SK-N-SH treated with all-trans-retinoic acid at 6 μM for 48 hours (cell line): ENCODE results near the gene GFI1.
A peak's percentile ranks its signal among the peaks of the same experiment; 100 is the strongest.

Source experiments
- ATAC-seq: fragments of 200-7000 bp; cut with Tn5 transposase; 3 replicates; pipeline ENCODE4 v1.9.1; 2020; ENCODE audit warnings: mild to moderate bottlenecking, moderate library complexity
- BACH2 ChIP-seq: fragments of 250-450 bp; sonication (Bioruptor Pico); IDR thresholded peaks from 2 replicates; pipeline ENCODE4 v1.9.0; 2021; ENCODE audit warnings: mild to moderate bottlenecking, borderline replicate concordance
- CSDC2 ChIP-seq: fragments of 250-450 bp; sonication (Bioruptor Pico); IDR thresholded peaks from 2 replicates; pipeline ENCODE4 v1.5.0; 2020; ENCODE audit warnings: mild to moderate bottlenecking, moderate library complexity
- ESRRG ChIP-seq: fragments of 250-450 bp; sonication (Bioruptor Pico); IDR thresholded peaks from 2 replicates; pipeline ENCODE4 v1.6.1; 2021; ENCODE audit warnings: mild to moderate bottlenecking
- GLIS3 ChIP-seq: fragments of 250-450 bp; sonication (Bioruptor Pico); IDR thresholded peaks from 2 replicates; pipeline ENCODE4 v1.5.0; 2020; ENCODE audit warnings: mild to moderate bottlenecking, moderate library complexity
- ISL1 ChIP-seq: fragments of 250-450 bp; sonication (Bioruptor Pico); IDR thresholded peaks from 2 replicates; pipeline ENCODE4 v2.1.2; 2022; ENCODE audit warnings: mild to moderate bottlenecking, moderate library complexity
- OSR1 ChIP-seq: fragments of 250-450 bp; sonication (Bioruptor Pico); IDR thresholded peaks from 2 replicates; pipeline ENCODE4 v1.8.0; 2022; ENCODE audit warnings: moderate library complexity, mild to moderate bottlenecking, inconsistent platforms
- PPARA ChIP-seq: fragments of 250-450 bp; sonication (Bioruptor Pico); IDR thresholded peaks from 2 replicates; pipeline ENCODE4 v1.5.0; 2020; ENCODE audit warnings: mild to moderate bottlenecking, borderline replicate concordance
- RARB ChIP-seq: fragments of 250-450 bp; sonication (Bioruptor Pico); IDR thresholded peaks from 2 replicates; pipeline ENCODE4 v1.8.0; 2021; ENCODE audit warnings: mild to moderate bottlenecking, moderate library complexity
- SNAI2 ChIP-seq: fragments of 250-450 bp; sonication (Bioruptor Pico); IDR thresholded peaks from 2 replicates; pipeline ENCODE4 v1.5.0; 2020; ENCODE audit warnings: mild to moderate bottlenecking, moderate library complexity
- TCF4 ChIP-seq: fragments of 250-450 bp; sonication (Bioruptor Pico); IDR thresholded peaks from 2 replicates; pipeline ENCODE4 v1.8.0; 2021; ENCODE audit warnings: mild to moderate bottlenecking, moderate library complexity, borderline replicate concordance
- TOX ChIP-seq: fragments of 250-450 bp; sonication (Bioruptor Pico); IDR thresholded peaks from 2 replicates; pipeline ENCODE4 v1.8.0; 2021; ENCODE audit warnings: mild to moderate bottlenecking, moderate library complexity, borderline replicate concordance
- ZC3H10 ChIP-seq: fragments of 250-450 bp; sonication (Bioruptor Pico); IDR thresholded peaks from 2 replicates; pipeline ENCODE4 v1.5.1; 2021; ENCODE audit warnings: mild to moderate bottlenecking, moderate library complexity
- ZFP3 ChIP-seq: fragments of 250-450 bp; sonication (Bioruptor Pico); IDR thresholded peaks from 2 replicates; pipeline ENCODE4 v1.5.0; 2020; ENCODE audit warnings: mild to moderate bottlenecking, moderate library complexity
- ZFP30 ChIP-seq: fragments of 450-650 bp; formaldehyde crosslinking; IDR thresholded peaks from 2 replicates; pipeline ENCODE4 v1.5.0; 2022; ENCODE audit warnings: mild to moderate bottlenecking, moderate library complexity
- ZNF70 ChIP-seq: fragments of 450-650 bp; formaldehyde crosslinking; IDR thresholded peaks from 2 replicates; pipeline ENCODE4 v1.5.0; 2020; ENCODE audit warnings: mild to moderate bottlenecking, moderate library complexity
- ZNF8 ChIP-seq: fragments of 450-650 bp; formaldehyde crosslinking; IDR thresholded peaks from 2 replicates; pipeline ENCODE4 v1.5.0; 2020; ENCODE audit warnings: mild to moderate bottlenecking, moderate library complexity
- TF ChIP-seq, protein P1 (sequence below): fragments of 250-450 bp; sonication (Bioruptor Pico); IDR thresholded peaks from 2 replicates; pipeline ENCODE4 v1.5.0; 2020; ENCODE audit warnings: mild to moderate bottlenecking, moderate library complexity
- TF ChIP-seq, protein P2 (sequence below): fragments of 250-450 bp; sonication (Bioruptor Pico); IDR thresholded peaks from 2 replicates; pipeline ENCODE4 v1.5.1; 2021; ENCODE audit warnings: mild to moderate bottlenecking, moderate library complexity
- TF ChIP-seq, protein P3 (sequence below): fragments of 250-450 bp; sonication (Bioruptor Pico); IDR thresholded peaks from 2 replicates; pipeline ENCODE4 v1.8.0; 2020; ENCODE audit warnings: mild to moderate bottlenecking, moderate library complexity, borderline replicate concordance
- TF ChIP-seq, protein P4 (sequence below): fragments of 250-450 bp; sonication (Bioruptor Pico); IDR thresholded peaks from 2 replicates; pipeline ENCODE4 v1.8.0; 2021; ENCODE audit warnings: low read depth, mild to moderate bottlenecking, moderate library complexity, borderline replicate concordance

GFI1 gene

DNA sequence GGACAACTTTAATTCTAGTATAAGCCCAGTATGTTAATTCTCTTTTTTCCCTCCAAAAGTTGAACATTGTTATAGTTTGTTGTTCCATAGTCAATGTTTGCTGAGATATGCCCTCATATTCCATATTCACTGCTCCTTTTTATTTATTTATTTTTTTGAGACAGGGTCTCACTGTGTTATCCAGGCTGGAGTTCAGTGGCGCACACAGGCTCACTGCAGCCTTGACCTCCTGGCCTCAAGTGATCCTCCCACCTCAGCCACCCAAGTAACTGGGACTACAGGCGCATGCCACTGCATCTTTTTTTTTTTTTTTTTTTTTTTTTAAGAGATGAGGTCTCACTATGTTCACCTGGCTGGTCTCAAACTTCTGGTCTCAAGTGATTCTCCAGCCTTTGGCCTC lies 38.7 kb downstream of the GFI1 start:
- TF ChIP-seq PPARA (CRISPR knock-in tag) (no peak), ZNF8 (CRISPR knock-in tag) (no peak), ISL1 (CRISPR knock-in tag) (no peak), RARB (CRISPR knock-in tag) (no peak)
- TF ChIP-seq, protein P1, sequence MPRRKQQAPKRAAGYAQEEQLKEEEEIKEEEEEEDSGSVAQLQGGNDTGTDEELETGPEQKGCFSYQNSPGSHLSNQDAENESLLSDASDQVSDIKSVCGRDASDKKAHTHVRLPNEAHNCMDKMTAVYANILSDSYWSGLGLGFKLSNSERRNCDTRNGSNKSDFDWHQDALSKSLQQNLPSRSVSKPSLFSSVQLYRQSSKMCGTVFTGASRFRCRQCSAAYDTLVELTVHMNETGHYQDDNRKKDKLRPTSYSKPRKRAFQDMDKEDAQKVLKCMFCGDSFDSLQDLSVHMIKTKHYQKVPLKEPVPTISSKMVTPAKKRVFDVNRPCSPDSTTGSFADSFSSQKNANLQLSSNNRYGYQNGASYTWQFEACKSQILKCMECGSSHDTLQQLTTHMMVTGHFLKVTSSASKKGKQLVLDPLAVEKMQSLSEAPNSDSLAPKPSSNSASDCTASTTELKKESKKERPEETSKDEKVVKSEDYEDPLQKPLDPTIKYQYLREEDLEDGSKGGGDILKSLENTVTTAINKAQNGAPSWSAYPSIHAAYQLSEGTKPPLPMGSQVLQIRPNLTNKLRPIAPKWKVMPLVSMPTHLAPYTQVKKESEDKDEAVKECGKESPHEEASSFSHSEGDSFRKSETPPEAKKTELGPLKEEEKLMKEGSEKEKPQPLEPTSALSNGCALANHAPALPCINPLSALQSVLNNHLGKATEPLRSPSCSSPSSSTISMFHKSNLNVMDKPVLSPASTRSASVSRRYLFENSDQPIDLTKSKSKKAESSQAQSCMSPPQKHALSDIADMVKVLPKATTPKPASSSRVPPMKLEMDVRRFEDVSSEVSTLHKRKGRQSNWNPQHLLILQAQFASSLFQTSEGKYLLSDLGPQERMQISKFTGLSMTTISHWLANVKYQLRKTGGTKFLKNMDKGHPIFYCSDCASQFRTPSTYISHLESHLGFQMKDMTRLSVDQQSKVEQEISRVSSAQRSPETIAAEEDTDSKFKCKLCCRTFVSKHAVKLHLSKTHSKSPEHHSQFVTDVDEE = no peak
- no peak for ATAC-seq

DNA sequence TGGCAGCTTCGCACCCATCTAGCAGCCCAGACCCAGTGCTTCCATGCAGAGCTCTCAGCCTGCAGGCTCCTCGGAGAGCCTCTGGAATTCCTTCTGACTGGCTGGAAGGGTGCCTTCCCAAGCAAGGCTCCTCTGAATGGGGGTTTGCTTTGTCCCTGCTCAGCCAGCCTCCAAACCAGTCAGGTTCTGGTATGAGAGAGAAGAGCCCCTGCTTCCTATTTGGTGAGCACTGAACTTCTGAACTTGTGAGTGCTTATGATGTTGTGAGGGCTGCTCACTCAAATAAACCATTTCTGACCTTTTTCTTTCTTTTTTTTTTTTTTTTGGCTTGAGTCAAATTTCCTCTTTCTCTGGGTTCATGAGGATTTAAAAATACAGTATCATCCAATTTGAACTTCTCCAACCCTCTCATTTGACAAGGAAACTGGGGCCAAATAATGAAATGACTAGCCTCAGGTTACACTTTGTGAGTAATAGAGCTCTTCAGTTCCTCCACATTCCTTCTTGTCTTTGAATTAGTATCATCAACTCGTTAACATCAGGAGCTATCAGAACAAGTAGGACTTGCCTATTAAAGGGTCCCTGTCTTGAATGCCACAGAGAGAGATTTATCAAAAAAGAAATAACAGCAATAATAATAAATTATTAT lies 39.6 kb downstream of the GFI1 start:
- ATAC-seq = peak; percentile 70

DNA sequence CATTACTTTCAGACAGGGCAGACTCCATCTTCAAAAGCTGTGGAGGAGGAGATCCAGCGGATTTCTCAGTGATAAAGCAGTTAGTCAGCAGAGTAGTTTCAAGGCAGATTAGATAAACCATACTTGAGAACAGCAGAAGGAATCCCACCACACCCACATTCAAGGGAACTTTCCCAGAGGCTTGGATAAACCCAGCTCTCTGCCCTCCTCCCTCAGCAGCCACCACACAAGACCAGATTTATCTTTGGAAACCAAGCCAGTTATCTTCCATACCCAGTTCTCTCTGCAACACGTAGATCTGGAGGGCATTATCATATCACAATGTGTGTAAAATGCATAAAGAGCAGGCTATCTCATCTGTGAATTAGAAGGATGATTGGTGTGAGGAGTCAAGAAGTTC lies 40.2 kb downstream of the GFI1 start:
- no peak for TF ChIP-seq GLIS3 (CRISPR knock-in tag)
- no peak for TF ChIP-seq PPARA (CRISPR knock-in tag)
- TF ChIP-seq, protein P2, sequence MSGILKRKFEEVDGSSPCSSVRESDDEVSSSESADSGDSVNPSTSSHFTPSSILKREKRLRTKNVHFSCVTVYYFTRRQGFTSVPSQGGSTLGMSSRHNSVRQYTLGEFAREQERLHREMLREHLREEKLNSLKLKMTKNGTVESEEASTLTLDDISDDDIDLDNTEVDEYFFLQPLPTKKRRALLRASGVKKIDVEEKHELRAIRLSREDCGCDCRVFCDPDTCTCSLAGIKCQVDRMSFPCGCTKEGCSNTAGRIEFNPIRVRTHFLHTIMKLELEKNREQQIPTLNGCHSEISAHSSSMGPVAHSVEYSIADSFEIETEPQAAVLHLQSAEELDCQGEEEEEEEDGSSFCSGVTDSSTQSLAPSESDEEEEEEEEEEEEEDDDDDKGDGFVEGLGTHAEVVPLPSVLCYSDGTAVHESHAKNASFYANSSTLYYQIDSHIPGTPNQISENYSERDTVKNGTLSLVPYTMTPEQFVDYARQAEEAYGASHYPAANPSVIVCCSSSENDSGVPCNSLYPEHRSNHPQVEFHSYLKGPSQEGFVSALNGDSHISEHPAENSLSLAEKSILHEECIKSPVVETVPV (CRISPR knock-in tag) = no peak
- no peak for TF ChIP-seq OSR1 (CRISPR knock-in tag)
- TF ChIP-seq RARB (CRISPR knock-in tag) = no peak
- no peak for TF ChIP-seq ZNF8 (CRISPR knock-in tag)
- TF ChIP-seq, protein P3, sequence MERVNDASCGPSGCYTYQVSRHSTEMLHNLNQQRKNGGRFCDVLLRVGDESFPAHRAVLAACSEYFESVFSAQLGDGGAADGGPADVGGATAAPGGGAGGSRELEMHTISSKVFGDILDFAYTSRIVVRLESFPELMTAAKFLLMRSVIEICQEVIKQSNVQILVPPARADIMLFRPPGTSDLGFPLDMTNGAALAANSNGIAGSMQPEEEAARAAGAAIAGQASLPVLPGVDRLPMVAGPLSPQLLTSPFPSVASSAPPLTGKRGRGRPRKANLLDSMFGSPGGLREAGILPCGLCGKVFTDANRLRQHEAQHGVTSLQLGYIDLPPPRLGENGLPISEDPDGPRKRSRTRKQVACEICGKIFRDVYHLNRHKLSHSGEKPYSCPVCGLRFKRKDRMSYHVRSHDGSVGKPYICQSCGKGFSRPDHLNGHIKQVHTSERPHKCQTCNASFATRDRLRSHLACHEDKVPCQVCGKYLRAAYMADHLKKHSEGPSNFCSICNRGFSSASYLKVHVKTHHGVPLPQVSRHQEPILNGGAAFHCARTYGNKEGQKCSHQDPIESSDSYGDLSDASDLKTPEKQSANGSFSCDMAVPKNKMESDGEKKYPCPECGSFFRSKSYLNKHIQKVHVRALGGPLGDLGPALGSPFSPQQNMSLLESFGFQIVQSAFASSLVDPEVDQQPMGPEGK (CRISPR knock-in tag) = no peak
- TF ChIP-seq ISL1 (CRISPR knock-in tag) = no peak
- no peak for TF ChIP-seq TCF4 (CRISPR knock-in tag)
- TF ChIP-seq CSDC2 (CRISPR knock-in tag) = no peak
- no peak for TF ChIP-seq ESRRG (CRISPR knock-in tag)
- TF ChIP-seq, protein P4, sequence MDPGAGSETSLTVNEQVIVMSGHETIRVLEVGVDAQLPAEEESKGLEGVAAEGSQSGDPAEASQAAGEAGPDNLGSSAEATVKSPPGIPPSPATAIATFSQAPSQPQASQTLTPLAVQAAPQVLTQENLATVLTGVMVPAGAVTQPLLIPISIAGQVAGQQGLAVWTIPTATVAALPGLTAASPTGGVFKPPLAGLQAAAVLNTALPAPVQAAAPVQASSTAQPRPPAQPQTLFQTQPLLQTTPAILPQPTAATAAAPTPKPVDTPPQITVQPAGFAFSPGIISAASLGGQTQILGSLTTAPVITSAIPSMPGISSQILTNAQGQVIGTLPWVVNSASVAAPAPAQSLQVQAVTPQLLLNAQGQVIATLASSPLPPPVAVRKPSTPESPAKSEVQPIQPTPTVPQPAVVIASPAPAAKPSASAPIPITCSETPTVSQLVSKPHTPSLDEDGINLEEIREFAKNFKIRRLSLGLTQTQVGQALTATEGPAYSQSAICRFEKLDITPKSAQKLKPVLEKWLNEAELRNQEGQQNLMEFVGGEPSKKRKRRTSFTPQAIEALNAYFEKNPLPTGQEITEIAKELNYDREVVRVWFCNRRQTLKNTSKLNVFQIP (CRISPR knock-in tag) = no peak
- no peak for TF ChIP-seq ZC3H10 (CRISPR knock-in tag)
- TF ChIP-seq ZFP3 (CRISPR knock-in tag) = no peak
- TF ChIP-seq BACH2 = no peak
- TF ChIP-seq ZFP30 (CRISPR knock-in tag) = no peak
- peak; percentile 52 for ATAC-seq

More for the DNA sequence above, 39.6 kb downstream of the GFI1 start:
- TF ChIP-seq ZNF8 (CRISPR knock-in tag) = no peak
- no peak for TF ChIP-seq TOX (CRISPR knock-in tag)
- TF ChIP-seq GLIS3 (CRISPR knock-in tag) = no peak

DNA sequence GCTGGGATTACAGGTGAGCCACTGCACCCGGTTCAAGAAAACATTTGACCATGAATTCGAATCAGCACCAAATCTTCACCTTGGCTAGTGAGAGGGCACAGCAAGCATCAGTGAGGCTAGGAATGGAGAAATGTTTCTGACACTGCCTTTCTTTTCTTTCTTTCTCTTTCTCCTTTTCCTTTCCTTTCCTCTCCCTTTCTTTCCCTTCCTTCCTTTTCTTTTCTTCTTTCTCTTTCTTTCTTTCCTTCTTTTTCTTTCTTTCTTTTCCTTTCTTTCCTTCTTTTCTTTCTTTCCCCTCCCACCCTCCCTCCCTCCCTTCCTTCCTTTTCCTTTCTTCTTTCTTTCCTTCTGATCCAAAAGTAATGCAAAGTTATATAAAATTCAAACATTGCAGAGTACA lies 40.9 kb downstream of the GFI1 start:
- no peak for TF ChIP-seq BACH2
- TF ChIP-seq ZNF8 (CRISPR knock-in tag) = no peak
- TF ChIP-seq, protein P2 (CRISPR knock-in tag) = no peak
- no peak for TF ChIP-seq ZFP30 (CRISPR knock-in tag)
- no peak for TF ChIP-seq ZFP3 (CRISPR knock-in tag)
- TF ChIP-seq ISL1 (CRISPR knock-in tag) = no peak
- TF ChIP-seq, protein P1 = no peak
- no peak for TF ChIP-seq SNAI2 (CRISPR knock-in tag)
- no peak for TF ChIP-seq CSDC2 (CRISPR knock-in tag)
- no peak for TF ChIP-seq TOX (CRISPR knock-in tag)
- TF ChIP-seq PPARA (CRISPR knock-in tag) = no peak
- no peak for TF ChIP-seq ZC3H10 (CRISPR knock-in tag)
- TF ChIP-seq ZNF70 (CRISPR knock-in tag) = no peak
- no peak for TF ChIP-seq ESRRG (CRISPR knock-in tag)
- ATAC-seq = no peak
